HG03108 (cell line): ENCODE data around the gene RAB1A.
A peak's percentile ranks its signal among the peaks of the same experiment; 100 is the strongest.
"Not testable (repeated sequence)": the region's sequence is repeated elsewhere in the genome, so short reads cannot be mapped to it uniquely, and the experiment has no call there.

Experiments
- ATAC-seq: cut with Tn5 transposase; IDR thresholded peaks from one replicate; pipeline ENCODE4 v1.9.1; 2021; ENCODE audit warnings: moderate library complexity; ENCODE audit not compliant: unreplicated experiment

RAB1A gene

DNA sequence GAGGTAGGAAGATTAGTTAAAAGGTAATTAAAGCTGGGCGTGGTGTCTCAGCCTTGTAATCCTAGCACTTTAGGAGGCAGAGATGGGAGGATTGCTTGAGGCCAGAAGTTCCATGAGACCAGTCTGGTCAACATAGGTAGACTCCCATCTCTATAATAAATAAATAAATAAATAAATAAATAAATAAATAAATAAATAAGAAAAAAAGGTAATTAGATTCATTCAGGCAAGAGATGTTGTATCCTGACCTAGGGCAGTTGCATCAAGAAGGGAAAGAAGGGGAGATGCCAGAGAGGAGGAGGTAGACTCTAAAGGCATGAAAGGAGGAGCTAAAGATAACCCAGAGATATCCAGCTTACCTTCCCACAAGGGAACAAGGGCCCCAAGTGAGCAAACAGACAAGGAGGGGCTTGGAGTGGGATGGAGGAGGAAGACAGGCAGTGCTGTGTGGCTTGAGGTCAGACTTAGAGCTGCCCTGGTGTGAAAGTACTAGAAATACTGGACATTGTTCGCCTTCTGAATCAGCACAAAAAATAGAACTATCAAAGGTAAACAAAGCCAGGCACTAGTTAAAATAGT lies 7.4 kb upstream of the RAB1A start:
- no peak for ATAC-seq

DNA sequence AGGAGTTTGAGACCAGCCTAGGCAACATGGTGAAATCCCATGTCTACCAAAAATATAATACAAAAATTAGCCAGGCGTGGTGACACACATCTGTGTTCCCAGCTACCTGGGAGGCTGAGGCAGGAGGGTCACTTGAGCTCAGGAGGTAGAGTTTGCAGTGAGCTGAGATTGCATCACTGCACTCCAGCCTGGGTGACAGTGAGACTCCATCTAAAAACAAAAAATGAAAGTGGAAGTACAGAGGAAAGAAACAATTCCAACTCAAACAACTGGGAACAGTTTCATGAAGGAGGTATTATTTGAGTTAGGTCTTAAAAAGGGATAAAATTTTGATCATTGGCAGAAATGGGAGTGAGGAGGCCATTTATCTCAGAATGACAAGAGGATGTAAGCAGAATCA lies 6.3 kb upstream of the RAB1A start:
- ATAC-seq, result no peak

DNA sequence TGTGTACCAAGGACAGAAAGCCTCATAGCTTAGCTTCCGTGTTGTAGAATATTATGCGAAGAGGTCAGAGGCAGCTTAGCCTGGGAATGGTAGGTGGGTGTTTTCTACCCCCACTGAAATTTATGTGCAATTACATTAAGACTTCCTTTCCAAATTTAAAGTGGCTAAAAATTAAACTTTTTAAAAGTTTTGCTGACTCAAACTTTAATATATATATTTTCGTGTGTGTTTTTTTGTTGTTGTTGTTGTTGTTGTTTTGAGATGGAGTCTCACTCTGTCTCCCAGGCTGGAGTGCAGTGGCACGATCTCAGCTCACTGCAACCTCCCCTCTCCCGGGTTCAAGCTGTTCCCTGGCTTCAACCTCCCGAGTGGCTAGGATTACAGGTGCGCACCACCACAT lies 4.3 kb upstream of the RAB1A start:
- no peak for ATAC-seq

DNA sequence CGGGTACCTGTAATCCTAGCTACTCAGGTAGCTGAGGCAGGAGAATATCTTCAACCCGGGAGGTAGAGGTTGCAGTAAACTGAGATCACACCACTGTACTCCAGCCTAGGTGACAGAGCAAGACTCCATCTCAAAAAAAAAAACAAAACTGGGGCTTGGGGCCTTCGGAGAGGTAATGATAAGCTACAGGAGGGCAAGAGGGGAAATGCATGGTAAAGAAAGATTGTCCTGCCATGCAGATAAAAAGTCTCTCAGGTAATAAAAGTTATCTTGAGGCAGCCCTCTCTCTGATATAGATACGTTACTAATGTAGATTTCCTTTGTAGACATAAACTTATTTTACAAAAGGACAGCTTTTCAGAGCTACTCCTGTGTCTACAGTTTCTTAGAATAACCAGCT lies 3.7 kb upstream of the RAB1A start:
- no peak for ATAC-seq

DNA sequence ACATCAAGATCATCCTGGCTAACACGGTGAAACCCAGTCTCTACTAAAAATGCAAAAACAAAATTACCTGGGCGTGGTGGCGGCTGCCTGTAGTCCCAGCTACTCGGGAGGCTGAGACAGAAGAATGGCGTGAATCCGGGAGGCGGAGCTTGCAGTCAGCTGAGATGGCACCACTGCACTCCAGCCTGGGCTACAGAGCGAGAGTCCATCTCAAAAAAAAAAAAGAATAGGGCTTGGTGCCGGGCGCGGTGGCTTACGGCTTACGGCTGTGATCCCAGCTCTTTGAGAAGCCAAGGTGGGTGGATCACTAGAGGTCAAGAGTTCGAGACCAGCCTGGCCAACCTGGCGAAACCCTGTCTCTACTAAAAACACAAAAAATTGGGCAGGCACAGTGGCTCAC lies 3.0 kb upstream of the RAB1A start:
- ATAC-seq, result not testable (repeated sequence)

DNA sequence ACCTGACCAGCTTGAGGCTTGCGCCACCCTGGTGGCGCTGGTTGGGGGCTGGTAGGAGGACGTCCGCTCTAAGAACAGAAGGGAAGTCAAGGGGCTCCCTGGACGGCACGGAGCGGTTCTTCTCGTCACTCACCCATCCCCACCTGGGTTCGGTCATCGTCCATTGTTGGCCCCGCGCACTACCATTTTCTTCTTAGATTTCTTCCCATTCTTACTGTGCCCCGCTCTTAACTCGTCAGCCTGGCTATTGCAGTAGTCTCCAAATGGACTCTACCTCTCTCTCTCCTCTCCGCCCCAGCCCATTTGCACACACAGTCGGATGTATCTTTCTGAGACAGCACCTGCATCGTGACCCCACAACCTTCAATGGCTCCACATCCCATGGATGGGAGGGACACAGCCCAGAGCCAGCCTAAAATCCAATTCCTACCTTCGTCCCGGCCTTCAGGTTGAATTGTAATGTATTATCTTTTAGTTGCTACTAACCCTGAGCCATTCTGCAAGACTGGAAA lies 814 bp upstream of the RAB1A start:
- ATAC-seq, result peak; percentile 19

DNA sequence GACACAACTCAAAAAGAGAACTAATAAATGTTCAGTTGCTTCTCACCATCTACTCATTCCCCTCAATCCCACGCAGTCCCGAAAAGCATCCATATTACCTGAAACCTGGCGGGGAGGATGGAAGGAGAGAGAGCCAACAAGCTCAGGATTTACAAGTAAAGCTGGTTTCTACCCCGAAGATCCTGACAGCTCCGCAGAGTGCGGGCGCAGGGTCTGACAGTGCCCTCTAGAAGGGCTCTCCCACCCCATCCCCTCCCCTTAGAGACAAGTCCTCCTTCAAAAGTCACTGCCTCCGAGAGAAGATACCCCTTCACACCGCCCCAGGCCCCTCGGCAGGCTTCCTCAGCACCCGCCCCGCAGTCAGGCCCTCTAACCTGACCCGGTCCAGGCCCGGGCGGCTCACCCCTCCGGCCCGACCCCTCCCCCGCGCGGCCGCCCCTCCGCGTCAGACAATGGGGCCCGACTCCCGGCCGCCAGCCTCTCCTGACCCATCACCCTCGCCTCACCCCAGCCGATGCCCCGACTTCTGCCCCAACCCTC lies 550 bp downstream of the RAB1A start:
- ATAC-seq, result no peak

DNA sequence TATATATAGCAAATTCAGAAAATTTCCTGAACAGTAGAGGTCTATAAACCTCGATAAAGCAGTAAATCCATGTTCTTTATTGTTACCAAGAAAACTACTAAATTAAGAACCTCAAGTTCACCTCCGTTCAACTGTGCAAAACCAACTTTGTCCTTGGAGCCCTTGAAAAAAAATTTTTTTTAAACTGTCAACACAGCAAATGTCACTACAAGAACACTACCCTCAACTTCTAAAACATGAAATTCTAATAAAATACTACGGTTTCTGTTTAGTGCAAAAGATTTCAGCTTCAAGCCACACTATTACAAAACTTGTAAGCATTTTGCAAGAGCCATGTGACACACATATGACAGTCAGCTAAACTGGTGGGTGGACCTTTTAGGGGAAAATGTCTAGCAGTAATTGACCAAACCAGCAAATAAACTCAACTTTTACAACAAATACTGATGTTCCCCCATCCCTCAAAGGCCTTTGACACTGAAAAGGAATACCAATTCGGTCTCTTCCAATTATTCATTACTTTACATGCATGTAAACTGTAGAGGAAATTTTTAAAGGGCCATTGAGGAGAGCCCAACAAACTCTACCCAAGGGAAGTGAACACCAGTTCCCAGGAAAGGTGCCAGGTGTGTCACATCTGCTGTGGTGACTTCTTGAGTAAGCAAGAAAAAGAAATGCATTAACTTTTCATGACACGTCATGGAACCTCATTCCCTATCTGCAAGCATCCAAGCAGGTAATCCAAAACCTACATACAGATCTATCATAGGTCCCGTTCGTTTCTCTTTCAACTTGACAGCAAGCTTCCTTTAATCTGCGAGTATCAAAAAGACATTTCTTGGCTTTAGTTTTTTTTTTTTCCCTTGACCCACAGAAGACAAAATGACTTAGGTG lies 1.4 kb downstream of the RAB1A start:
- no peak for ATAC-seq

DNA sequence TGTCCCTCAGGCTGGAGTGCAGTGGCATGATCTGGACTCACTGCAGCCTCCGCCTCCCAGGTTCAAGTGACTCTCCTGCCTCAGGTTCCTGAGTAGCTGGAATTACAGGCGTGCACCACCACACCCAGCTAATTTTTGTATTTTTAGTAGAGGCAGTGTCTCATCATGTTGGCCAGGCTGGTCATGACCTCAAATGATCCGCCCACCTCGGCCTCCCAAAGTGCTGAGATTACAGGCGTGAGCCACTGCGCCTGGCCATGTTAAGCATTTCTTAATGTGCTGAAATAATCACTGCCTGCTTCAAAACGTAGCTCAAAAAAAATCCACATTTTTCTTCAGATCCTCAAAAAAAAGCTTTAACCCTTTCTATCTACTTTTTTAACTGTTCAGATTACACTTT lies 4.4 kb downstream of the RAB1A start:
- not testable (repeated sequence) for ATAC-seq

DNA sequence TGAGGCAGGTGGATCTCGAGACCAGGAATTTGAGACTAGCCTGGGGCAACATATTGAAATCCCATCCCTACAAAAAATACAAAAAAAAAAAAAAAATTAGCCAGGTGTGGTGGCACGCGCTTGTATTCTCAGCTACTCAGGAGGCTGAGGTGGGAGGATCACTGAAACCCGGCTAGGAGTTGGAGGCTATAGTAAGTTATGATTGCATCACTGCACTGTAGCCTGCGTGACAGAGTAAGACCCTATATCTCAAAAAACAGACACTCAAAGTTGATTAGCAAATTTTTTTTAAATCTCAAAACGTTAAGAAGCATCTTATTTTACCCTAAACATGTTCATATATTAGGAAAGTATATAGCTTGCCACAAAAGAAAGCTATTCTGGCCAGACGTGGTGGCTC lies 7.6 kb downstream of the RAB1A start:
- ATAC-seq, result no peak

DNA sequence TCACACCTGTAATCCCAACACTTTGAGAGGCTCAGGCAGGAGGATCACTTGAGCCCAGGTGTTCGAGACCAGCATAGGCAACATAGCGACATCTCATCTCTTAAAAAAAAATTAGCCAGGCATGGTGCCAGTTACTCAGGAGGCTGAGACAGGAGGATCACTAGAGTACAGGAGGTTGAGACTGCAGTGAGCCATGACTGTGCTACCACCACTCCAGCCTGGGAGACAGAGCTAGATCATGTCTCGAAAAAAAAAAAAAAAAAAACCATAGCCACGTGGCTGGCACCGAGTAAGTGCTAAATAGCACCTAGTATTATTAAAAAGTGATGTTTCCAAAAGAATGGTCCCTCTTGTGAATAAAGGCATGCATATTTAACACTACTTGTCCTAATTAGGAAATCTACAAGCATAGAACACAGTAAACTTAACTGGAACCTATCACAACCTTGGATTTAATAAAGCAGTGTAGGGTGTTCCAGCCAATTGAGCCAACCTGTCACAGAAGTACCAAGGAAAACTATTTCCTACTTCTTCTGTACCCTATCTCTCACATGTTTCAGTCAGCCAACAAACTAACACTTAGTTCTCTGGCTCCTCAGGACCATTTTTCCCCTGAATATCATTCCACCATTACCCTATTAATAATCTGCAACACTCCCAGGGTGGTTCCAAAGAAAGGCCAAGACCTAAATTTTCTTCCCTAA lies 8.8 kb downstream of the RAB1A start:
- ATAC-seq, result no peak

DNA sequence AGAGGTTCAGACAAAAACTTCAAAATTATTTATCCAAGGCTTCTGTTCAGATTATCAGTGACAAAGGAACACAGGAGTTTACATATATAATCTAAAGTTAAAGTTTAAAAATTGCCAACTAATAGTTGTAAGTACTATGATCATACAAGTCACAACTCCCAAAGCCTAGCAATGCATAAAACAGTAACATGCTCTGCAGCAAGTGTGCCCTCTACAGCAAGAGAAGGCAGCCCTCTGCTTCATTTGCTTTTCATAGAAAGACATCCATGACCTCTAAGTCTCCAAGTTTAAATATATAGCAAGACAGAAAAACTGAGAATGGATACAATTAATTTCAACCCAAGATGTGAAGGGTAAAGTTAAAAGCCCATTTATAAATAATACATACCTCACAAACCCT lies 13.3 kb downstream of the RAB1A start:
- ATAC-seq, result no peak

DNA sequence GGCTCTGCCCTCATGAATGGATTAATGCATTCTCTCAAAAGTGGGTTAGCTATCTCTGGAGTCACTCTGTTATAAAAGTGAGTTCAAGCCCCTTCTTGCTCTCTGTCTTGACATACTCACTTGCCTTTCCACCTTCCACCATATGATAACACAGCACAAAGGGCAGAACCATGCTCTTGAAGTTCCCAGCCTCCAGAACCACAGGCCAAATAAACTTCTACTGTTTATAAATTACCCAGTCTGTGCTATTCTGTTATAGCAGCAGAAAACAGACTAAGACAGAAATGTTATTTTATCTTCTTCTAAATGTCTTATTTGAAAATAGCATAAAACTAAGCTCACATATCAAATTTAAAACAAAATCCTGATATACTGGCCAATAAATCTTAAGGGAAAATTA lies 15.0 kb downstream of the RAB1A start:
- ATAC-seq, result no peak

DNA sequence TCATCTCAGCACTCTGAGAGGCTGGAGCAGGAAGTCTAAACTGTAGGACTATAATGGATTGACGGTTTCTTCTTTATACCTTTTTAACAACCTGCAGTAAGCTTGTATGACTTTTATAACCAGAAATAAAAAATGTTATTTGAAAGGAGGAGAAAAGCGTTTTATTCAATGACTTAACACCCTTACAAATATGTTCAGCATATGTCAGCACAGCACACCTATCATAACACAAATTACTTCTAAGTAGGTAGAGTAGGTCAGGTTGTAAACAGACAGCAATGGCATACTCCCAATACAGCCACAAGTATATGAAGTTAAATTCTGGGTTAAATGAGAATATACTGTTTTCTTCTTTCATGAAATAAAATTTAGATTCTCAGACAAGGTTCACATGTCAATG lies 16.1 kb downstream of the RAB1A start:
- no peak for ATAC-seq

DNA sequence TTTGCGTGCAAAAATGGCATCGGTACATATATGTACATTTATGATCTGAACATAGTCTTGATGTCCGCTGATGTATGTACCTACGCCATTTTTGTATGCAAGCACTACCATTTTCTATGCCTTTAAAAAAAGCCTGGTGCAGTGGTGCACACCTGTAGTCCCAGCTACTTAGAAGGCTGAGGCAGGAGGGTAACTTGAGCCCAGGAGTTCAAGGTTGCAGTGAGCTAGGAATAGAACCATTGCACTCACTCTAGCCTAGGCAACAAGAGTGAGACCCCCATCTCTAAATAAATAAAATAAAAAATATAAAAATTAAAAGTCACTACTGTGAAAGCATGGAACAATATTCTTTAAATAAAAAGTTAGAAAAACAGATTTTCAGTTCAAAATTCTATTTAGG lies 16.7 kb downstream of the RAB1A start:
- ATAC-seq, result no peak

DNA sequence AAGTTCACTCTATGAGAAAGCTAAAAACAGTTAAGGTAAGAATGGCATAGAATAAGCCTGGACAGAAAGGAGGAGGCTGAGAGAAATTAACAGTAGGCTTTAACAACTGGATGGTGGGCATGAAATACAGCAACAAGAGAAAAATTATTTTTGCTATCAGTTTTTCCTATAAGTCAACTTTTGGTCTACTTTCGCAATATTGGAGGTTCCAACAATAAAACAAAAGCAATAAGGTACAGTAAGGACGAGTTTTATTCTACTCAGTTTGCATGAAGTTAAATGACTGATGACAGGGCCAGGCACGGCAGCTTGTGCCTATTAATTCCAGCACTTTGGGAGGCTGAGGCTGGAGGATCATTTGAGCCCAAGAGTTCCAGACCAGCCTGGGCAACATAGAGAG lies 17.3 kb downstream of the RAB1A start:
- no peak for ATAC-seq

DNA sequence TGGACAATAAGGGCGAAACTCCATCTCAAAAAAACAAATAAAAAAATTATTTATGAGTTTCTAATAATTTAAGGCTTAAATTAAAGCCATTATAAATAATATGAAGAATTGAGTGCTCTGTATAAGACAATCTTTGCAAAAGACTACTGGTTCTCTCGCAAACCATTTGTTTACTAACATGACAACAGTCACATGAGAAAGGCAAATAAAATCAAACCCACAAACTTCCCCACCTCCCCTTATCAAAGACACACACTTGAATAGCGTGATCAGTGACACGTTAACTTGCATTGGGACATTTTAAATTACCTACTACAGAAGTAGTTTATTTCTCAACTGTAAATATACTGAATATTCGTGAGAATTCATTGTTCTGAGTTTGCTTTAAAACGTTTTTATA lies 21.1 kb downstream of the RAB1A start:
- ATAC-seq, result no peak

DNA sequence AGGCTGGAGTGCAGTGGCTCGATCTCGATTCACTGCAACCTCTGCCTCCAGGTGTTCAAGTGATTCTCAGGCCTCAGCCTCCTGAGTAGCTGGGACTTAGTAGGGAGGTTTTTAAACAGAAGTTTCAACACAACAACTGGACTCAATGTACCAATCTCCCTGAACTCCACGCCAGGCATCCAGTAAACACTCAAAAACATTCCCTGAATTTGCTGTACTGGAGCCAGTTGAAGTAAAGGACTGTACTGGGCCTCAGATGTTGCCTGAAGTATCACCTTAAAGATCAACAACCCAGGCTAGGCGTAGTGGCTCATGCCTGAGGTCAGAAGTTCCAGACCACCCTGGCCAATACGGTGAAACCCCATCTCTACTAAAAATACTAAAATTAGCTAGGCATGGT lies 22.4 kb downstream of the RAB1A start:
- no peak for ATAC-seq

DNA sequence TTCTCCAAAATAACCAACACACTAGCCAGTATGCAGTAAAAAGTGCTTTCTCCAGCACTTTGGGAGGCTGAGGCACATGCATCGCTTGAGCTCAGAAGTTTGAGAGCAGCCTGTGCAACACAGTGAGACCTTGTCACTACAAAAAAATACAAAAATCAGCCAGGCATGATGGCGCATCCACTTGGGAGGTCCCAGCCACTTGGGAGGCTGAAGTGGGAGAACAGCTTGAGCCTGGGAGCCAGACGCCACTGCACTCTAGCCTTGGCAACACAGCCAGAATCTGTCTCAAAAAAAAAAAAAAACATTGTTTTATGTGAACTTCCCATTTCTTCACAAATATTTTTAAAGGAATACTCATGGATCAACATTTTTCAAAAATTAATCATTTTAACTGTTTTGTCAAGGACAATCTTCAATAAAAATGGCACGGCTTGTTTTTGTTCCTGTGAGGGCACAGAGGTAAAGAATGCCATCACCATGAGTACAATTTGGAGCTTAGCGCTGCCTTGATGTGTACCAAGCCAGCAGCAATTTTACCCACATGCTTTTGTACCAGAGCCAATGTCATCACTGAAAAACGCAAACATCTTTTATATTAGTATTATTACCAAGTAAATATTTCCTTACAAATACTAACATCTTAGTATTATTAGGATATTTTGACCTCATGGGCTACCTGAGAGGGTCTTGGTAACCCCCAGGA lies 26.7 kb downstream of the RAB1A start:
- no peak for ATAC-seq

DNA sequence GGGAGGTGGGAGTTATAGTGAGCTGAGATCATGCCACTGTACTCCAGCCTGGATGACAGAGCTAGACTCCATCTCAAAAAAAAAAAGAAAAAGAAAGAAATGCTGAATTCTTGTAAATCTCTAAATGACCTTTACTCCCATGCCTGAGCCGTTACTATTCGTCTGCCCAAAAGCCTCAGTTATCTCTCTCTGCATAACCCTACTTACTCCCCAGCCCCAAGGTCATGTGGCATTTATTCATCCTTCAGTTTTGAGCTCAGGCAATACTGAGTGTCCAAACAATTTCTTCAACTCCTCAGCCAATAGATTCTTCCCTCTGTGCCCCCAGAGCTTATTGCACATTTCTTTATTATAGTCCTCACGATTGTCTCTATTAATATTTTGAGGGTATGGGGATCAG lies 28.8 kb downstream of the RAB1A start:
- no peak for ATAC-seq

DNA sequence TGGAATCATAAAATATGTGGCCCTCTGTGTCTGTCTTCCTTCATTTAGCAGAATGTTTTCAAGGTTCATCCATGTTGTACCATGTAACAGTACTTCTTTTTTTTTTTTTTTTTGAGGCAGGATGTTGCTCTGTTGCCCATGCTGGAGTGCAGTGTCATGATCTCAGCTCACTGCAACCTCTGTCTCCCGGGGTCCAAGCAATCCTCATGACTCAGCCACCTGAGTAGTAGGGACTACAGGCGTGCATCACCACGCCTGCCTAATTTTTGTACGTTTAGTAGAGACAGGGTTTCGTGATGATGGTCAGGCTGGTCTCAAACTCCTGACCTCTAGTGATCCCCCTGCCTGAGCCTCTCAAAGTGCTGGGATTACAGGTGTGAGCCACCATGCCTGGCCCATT lies 31.2 kb downstream of the RAB1A start:
- no peak for ATAC-seq
